NCI-H1417 (cell line): ENCODE results near the gene SLC17A9.

Experiments
- DNase-seq, 3 experiments: peaks; one replicate each; lab custom pipeline; 2025; lab: John Stamatoyannopoulos, UW

SLC17A9 gene

GRCh38 chr20:63002511-63002910, 50.0 kb downstream of the SLC17A9 start:
- no peak for DNase-seq

GRCh38 chr20:63003546-63003945, 51.0 kb downstream of the SLC17A9 start:
- DNase-seq, result peak in 2 of 3 experiments; percentile 63 to 81

GRCh38 chr20:63004607-63005364, 52.3 kb downstream of the SLC17A9 start:
- DNase-seq, result no peak

GRCh38 chr20:63005365-63005861, 52.9 kb downstream of the SLC17A9 start:
- DNase-seq, result no peak

GRCh38 chr20:63005862-63006539, 53.5 kb downstream of the SLC17A9 start:
- peak in 2 of 3 experiments; percentile 67 to 79 for DNase-seq

- peak in 2 of 3 experiments; percentile 74 to 79 for DNase-seq
Observed at GRCh38 chr20:63006540-63007359, 54.2 kb downstream of the SLC17A9 start, which contains the start of gene BHLHE23. Gene BHLHE23 (minus strand): TSS chr20:63006964. CDS start chr20:63006774, 190 bp downstream.

- DNase-seq, result no peak
Observed at GRCh38 chr20:63007360-63007645, 54.8 kb downstream of the SLC17A9 start.

GRCh38 chr20:63007646-63008488, 55.4 kb downstream of the SLC17A9 start:
- DNase-seq, result no peak

- DNase-seq, result peak in 1 of 3 experiments; percentile 50
Observed at GRCh38 chr20:63008541-63009044, 56.1 kb downstream of the SLC17A9 start.

GRCh38 chr20:63009045-63009961, 56.8 kb downstream of the SLC17A9 start:
- peak; percentile 73 to 85 (median 74) for DNase-seq

GRCh38 chr20:63009988-63010769, 57.7 kb downstream of the SLC17A9 start:
- peak; percentile 34 to 60 (median 35) for DNase-seq

GRCh38 chr20:63011798-63012197, 59.3 kb downstream of the SLC17A9 start:
- peak; percentile 44 to 85 (median 83) for DNase-seq

GRCh38 chr20:63013207-63013606, 60.7 kb downstream of the SLC17A9 start:
- DNase-seq, result no peak

- no peak for DNase-seq
Observed at GRCh38 chr20:63014287-63014686, 61.8 kb downstream of the SLC17A9 start.

GRCh38 chr20:63014710-63015109, 62.2 kb downstream of the SLC17A9 start:
- peak in 1 of 3 experiments; percentile 40 for DNase-seq

- DNase-seq, result no peak
Observed at GRCh38 chr20:63015147-63015661, 62.7 kb downstream of the SLC17A9 start.

- DNase-seq, result no peak
Observed at GRCh38 chr20:63015662-63016361, 63.3 kb downstream of the SLC17A9 start.

GRCh38 chr20:63016514-63017075, 64.1 kb downstream of the SLC17A9 start:
- no peak for DNase-seq
